ENCODE measurements around the gene CYB5R3.
A peak's percentile ranks its signal among the peaks of the same experiment; 100 is the strongest.

Gene CYB5R3

DNA sequence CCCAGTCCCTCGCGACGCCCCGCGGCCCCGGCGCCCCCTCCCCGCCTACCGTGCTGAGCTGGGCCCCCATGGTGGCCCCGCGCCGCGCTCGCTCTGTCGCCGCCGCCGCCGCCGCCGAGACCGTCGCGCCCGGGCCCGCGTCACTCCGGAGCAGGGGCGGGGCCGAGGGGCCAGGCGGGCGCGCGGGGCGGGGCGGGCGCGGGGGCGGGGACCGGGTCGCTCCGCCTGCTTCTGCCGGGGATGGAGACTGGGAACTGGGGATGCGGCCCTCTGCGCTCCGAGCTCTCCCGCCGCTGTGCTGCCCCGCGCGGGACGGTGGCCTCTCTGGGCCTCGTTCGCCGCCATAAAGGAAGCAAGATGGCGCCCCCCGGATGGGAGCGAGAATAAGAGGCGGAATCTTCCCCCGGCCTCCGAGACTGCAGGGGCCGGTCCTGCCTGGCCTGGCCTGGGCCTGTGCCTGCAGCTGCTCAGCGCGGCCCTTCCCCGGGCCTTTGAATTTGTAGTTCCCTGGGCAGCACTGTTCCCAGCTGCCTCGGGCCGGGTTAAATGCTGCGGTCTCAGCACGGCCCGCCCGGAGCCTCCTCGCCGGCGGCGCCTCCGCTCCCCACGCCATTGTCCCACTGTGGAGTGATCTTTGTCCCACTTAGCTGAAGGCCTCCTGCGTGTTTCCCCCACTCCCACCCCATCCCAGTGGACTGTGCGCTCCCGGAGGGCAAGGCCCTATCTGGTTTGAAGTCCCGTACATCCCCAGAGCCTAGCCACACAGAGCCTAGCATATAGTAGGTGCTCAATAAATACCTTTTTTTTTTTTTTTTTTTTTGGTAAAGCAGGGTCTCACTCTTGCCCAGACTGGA is at the start of gene CYB5R3:
Gene CYB5R3 (minus strand): TSS at position 147 of the 854 bp plus-strand sequence. CDS start 77 bp downstream, at position 70.
- peak; percentile 84 for DNase-seq (ENCODE audit: low spot score)

- no peak for DNase-seq (ENCODE audit: low spot score)
These were observed 48.4 kb upstream of the CYB5R3 start for GRCh38 chr22:42697542-42698013.

GRCh38 chr22:42696331-42696967 is 47.3 kb upstream of the CYB5R3 start:
- DNase-seq (ENCODE audit: low spot score), result no peak

DNA sequence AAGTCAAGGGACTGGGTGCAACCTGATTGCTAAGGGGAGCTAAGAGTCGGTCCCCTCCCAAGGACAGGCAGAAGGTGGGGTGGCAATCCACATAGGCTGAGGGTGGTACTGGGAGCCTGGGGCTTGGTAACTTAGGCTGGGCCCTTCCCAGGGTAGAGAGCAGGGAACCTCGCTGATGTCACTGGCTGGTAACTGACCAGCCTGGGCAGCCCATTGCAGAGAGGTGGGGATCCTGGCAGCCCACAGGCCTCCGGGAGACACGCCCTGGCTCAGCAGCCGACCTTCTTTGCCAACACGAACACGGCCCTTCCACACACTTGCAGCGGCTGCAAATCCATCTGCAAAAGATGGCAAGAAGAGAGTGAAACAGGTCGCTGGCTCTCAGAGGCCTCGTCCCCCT is 46.1 kb upstream of the CYB5R3 start:
- DNase-seq (ENCODE audit: low spot score), result peak; percentile 57

DNA sequence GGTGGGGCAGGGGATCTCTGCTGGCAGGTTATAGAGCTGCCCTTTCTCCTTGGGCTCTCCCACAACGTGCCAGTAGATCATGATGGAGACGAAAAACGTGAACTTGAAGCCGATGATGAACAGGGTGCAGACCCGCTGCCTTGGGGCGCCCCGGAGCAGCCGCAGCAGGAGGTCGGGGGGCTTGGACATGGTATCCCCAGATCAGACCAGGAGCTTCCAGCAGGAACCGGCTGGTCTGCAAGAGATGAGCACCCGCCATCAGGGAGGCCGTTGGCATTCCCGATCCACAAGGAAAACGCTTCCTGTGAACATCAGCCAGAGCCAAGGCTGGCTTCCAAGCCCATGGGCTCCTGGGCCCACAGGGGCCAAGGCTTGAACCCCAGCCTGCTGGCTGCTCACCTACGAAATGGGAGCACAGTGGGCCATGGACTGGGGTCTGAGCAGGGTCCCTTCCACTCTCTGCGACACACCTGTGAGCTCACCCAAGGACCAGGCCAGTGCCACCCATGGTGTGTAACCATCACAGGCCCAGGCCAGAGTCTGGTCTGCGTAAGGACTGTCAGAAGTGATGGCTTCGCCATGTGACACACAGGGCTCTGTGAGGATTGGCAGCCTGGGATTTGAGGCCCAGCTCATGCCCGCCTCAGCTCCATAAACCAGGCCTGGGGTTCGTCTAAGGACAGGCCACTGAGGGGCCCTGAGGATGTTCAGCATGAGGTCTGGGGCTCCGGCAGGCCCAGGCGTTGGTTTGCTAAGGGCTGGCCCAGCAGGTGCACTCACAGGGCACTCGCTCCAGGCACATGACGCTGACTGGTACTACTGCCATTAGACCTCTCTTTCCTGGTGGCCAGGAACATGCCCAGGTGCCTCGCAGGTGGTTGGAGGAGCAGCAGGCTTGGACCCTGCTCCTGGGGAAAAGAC is 44.8 kb upstream of the CYB5R3 start:
- no peak for DNase-seq (ENCODE audit: low spot score)

- no peak for DNase-seq (ENCODE audit: low spot score)
These were observed 44.0 kb upstream of the CYB5R3 start for GRCh38 chr22:42693055-42693762.

DNA sequence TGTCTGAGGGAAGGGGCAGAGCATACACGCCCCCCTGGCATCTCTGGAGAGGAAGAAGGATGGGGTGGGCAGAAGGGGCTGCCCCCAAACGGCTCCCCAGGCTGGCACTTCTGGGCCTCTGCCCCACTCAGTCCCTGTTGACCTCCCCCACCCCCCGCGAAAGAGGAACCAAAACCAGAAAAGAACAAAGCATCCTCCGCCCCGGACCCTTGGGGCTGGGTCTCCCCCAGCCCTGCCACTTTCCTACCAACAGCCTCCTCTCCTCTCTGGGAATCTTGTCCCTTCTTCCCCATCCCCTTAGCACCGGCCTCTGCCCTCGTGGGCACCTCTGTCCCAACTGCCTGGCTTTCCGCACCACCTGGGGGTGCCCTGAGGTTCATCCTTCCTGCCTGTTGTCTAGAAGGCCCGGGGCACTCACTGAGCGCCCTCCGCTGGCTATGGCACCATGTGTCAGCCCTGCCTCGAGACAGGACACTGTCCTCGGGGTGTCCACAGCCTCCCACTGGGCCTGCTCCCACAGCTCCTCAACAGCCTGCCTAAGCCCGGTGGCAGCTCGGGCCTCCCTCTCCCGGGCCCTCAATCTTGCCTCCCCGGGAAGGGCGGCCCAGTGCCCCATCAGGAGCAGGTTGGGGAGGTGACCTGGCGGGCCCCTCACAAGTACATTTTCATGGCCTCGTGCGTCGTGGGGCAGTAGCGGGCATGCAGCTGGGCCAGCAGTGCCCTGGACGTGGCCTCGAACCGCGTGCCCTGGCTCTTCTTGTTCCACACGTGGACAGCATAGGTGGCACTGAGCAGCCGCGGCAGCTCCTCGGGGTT is 43.3 kb upstream of the CYB5R3 start:
- no peak for DNase-seq (ENCODE audit: low spot score)

- no peak for DNase-seq (ENCODE audit: low spot score)
These were observed 42.2 kb upstream of the CYB5R3 start for GRCh38 chr22:42691440-42691839.

DNA sequence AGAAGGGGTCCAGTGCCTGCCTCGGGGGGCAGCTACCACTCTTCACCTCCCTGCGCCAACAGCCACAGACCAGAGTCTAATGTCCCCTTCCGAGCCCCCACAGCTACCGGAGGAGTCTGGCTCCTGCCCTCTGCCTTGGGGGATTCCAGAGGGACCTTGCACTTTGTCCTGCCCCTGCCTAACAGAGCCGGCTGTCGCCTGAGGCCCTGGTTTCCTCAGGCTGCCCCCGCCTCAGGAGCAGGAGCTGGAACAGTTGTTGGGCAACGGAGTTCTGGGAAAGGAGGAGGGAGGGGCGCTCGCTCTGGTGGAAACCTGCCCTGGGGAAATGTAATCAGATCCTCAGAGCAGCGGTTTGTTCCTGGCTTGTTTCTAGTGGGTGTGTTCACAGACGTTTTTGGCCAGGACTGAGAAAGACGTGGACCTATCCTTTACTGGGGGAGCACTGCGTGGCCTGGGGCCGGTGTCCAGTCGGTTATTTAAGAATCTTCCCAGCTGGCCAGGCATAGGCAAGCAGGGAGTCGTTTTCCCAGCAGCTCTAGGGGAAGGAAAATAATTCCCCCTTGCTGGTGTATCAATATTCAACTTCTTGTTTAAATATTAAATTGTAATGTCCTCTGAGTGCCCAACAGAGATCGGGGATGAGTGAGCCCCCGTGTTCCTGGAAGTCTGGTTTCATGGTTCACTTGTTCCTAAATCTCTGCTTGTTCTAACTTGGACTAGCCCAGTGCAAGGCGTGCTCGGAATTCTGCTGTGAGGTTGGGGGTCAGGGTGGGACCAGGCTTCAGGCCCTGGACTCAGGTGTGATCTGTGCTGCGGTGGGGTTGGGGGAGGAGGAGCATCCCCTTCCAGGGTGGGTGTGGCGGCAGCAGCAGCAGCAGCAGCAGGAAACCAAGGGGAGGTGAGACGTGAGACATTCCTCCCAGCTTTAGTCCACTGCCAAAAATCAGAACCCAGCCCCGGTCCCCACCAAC is 39.3 kb upstream of the CYB5R3 start:
- DNase-seq (ENCODE audit: low spot score), result peak; percentile 63

GRCh38 chr22:42686756-42687491 is 37.7 kb upstream of the CYB5R3 start:
- no peak for DNase-seq (ENCODE audit: low spot score)

DNA sequence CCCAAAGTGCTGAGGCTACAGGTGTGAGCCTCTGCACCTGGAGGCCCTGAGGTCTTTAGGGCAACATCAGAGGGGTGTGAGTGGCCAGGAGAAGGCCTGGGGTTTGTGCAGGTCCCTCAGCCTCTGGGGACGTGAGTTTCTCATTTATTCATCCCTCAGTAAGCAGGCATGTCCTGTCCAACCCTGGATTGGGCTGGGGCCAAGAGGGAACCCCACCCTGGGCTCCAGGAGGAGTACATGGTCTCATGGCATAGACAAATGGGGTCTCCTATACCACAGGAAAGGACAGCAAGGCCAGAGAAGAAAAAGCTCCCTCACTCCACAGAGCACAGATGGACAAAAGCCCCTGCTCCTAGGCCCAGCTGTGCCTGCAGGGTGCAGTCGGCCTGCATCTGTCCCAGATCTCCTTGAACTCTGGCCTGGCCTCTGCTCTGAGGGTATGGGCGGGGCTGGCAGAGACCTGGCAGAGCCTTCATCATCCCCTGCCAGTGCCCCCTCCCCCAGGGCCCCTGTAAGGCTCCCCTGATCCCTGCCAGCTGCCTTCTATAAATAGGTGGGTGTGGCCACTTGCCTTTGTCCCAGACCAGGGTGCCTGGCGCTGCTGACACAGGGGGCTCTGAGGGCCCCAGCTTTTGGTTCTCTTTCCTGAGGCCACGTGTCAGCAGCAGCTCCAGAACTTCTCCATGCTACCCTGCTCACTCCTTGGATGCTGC is 36.9 kb upstream of the CYB5R3 start:
- no peak for DNase-seq (ENCODE audit: low spot score)

DNA sequence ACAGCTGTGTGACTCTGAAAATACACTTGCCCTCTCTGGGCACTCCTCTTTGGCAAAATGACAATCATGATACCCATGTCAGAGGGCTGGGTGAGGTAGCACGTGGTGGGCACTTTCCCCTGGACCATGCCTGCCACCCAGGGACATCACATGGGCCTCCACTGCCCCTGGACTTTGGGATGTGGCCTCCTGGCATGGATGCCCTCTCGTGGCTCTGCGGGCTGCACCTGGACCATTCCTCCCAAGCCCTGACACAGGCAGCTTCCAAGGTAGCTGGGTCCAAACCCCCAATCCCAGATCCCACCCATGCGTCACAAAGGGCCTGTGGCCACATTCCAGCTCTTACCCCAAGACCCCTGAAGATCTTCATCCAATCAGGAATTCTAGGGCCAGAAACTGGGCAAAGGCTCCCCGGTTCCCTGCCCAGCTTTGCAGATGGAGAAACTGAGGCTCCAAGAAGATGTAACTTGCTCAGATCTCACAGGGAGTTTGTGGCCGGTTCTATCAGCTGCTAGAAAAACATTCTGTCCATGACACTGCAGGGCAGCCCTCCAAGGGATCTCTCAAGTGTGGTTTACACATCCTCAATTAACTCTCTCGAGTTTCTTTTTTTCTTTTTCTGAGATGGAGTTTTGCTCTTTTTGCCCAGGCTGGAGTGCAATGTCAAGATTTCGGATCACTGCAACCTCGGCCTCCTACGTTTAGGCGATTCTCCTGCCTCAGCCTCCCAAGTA is 35.4 kb upstream of the CYB5R3 start:
- no peak for DNase-seq (ENCODE audit: low spot score)

- DNase-seq (ENCODE audit: low spot score), result peak; percentile 64
These were observed 34.5 kb upstream of the CYB5R3 start for GRCh38 chr22:42683578-42684283.

DNA sequence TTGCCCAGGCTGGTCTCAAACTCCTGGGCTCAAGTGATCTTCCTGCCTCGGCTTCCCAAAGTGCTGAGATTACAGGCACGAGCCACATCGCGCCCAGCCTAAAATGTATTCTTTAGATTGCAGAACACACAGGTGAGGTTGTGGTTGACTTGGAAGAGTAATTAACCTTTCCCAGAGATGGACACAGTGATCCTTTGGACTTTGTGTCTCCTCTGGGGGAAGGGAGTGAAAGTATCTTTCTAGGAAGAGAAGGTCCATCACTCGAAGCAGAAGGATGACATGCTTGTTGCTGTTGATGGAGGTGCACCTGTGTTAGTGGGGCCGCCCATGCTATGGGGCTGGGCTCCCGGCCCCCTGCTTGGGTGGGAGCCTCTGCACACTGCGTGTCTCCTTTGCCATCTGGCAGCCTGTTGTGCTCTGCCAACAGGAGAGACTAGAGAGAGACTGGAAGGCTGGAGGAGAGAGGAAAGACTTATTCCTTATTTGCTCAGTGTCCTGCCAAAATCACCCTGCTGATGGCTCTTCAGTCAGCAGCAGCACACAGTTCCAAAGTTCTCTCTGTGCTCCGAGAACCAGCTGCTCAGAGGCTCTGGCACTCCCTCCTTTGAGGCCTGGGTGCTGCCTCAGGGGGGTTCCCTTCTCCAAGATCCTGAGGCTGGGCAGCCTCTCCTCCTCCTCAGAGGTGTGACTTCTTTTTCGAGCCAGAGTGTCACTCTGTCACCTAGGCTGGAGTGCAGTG is 33.1 kb upstream of the CYB5R3 start:
- no peak for DNase-seq (ENCODE audit: low spot score)

- DNase-seq (ENCODE audit: low spot score), result no peak
These were observed 31.5 kb upstream of the CYB5R3 start for GRCh38 chr22:42680648-42681047.

GRCh38 chr22:42679691-42680090 is 30.5 kb upstream of the CYB5R3 start:
- DNase-seq (ENCODE audit: low spot score), result no peak

Data from Ammon's horn (tissue), 1 donor.